HCT116 (cell line): Measurements from ENCODE around the gene CEP152. TPM values are rescaled to one million over a fixed set of nuclear protein-coding genes. Genes with fewer than 3 reads are reported as not detected.

Experiments
- ATAC-seq: fragments of 200-7000 bp; cut with Tn5 transposase; 2 replicates; pipeline ENCODE4 v1.9.1; 2020; ENCODE audit warnings: mild to moderate bottlenecking, moderate library complexity
- BruUV-seq: library from RNA; stranded (reverse); fragments of 400-500 nt; replicated peaks from 2 replicates; lab custom pipeline; 2021; lab: Mats Ljungman, UMichigan
- CTCF ChIA-PET: fragments of 300-600 bp; sonication (Branson Sonifier 250); formaldehyde crosslinking; loops from one replicate; lab custom pipeline; 2021; ENCODE audit warnings: antibody characterized with exemption; lab: Charles Lee
- POLR2A ChIA-PET: fragments of 300-600, 350-600 bp; sonication (Branson Sonifier 250); formaldehyde crosslinking; loops from one replicate; lab custom pipeline; 2021; ENCODE audit warnings: antibody characterized with exemption; lab: Charles Lee
- RAD21 ChIA-PET, 2 experiments: fragments of 300-600 bp; sonication (Branson Sonifier 250); formaldehyde crosslinking; loops; one replicate each; lab custom pipeline; 2023; ENCODE audit warnings: low total read pairs in 2 of 2; ENCODE audit not compliant: uncharacterized antibody in 2 of 2, unreplicated experiment in 2 of 2, low non-redundant PET in 1 of 2; lab: Charles Lee
- DNase-seq: peaks from one replicate; pipeline ENCODE4 v3.0.0-alpha.2; 2010; ENCODE audit warnings: low read depth, low spot score
- H2AFZ ChIP-seq: fragments of 200-600 bp; shearing (Covaris generic), sonication (generic); 2 replicates; pipeline ENCODE4 v1.6.1; 2017; ENCODE audit warnings: low read depth, mixed run types, mixed read lengths, antibody characterized with exemption, low read length; ENCODE audit not compliant: poor library complexity, severe bottlenecking
- H3K27ac ChIP-seq: 2 replicates; pipeline ENCODE4 v1.5.1; 2012; ENCODE audit warnings: low read depth, low read length
- H3K27me3 ChIP-seq: fragments of 200-600 bp; sonication (generic); 2 replicates; pipeline ENCODE4 v1.6.1; 2016; ENCODE audit warnings: mixed run types, low read length, mixed read lengths; ENCODE audit not compliant: insufficient read depth
- H3K36me3 ChIP-seq, 2 experiments: fragments of 200-500 bp in 1 of 2; fragments of 200-600 bp in 1 of 2; sonication (Bioruptor generic) in 1 of 2; sonication (generic) in 1 of 2; 2 replicates each; pipeline versions ENCODE4 v1.5.1 to v1.6.1; 2014 to 2016; ENCODE audit warnings: low read length in 2 of 2, inconsistent platforms in 1 of 2, mixed read lengths in 1 of 2, mixed run types in 1 of 2; ENCODE audit not compliant: insufficient read depth in 2 of 2, control insufficient read depth in 1 of 2
- H3K4me1 ChIP-seq, 2 experiments: fragments of 200-600 bp in 1 of 2; sonication (generic) in 1 of 2; 2 replicates each; pipeline versions ENCODE4 v1.5.1 to v1.6.1; 2012 to 2017; ENCODE audit warnings: low read length in 2 of 2, inconsistent platforms in 1 of 2, mild to moderate bottlenecking in 1 of 2, mixed read lengths in 1 of 2, mixed run types in 1 of 2, moderate library complexity in 1 of 2; ENCODE audit not compliant: insufficient read depth in 2 of 2, control insufficient read depth in 1 of 2
- H3K4me2 ChIP-seq: fragments of 200-600 bp; sonication (generic); 2 replicates; pipeline ENCODE4 v1.6.1; 2017; ENCODE audit warnings: mixed run types, low read length, mixed read lengths
- H3K4me3 ChIP-seq, 2 experiments: fragments of 200-600 bp in 1 of 2; sonication (generic) in 1 of 2; replicated peaks in 1 of 2; 2 replicates each; pipeline ENCODE4 v1.5.1; 2011 to 2016; ENCODE audit warnings: low read length in 2 of 2, control low read depth in 1 of 2, low read depth in 1 of 2, mild to moderate bottlenecking in 1 of 2, mixed read lengths in 1 of 2, mixed run types in 1 of 2
- H3K79me2 ChIP-seq: fragments of 200-600 bp; sonication (generic); 2 replicates; pipeline ENCODE4 v1.6.1; 2017; ENCODE audit warnings: mild to moderate bottlenecking, mixed run types, low read length, moderate library complexity, mixed read lengths; ENCODE audit not compliant: insufficient read depth
- H3K9ac ChIP-seq: fragments of 200-600 bp; sonication (generic); 2 replicates; pipeline ENCODE4 v1.6.1; 2016; ENCODE audit warnings: low read length, mixed read lengths
- H3K9me2 ChIP-seq: fragments of 200-600 bp; sonication (generic), shearing (Covaris generic); 2 replicates; pipeline ENCODE4 v1.6.1; 2017; ENCODE audit warnings: mixed run types, mild to moderate bottlenecking, moderate library complexity; ENCODE audit not compliant: insufficient read depth
- H3K9me3 ChIP-seq, 2 experiments: fragments of 200-500 bp in 1 of 2; fragments of 200-600 bp in 1 of 2; sonication (Bioruptor generic) in 1 of 2; sonication (generic) in 1 of 2; 2 replicates each; pipeline ENCODE4 v1.6.1; 2014 to 2017; ENCODE audit warnings: low read length in 2 of 2, mixed read lengths in 2 of 2, inconsistent platforms in 1 of 2, low read depth in 1 of 2, mild to moderate bottlenecking in 1 of 2, mixed run types in 1 of 2, moderate library complexity in 1 of 2; ENCODE audit not compliant: control insufficient read depth in 1 of 2, insufficient read depth in 1 of 2
- H4K20me1 ChIP-seq: fragments of 200-600 bp; sonication (generic), shearing (Covaris generic); 2 replicates; pipeline ENCODE4 v1.6.1; 2017; ENCODE audit warnings: mixed run types, mild to moderate bottlenecking, moderate library complexity; ENCODE audit not compliant: insufficient read depth
- ATF3 ChIP-seq: IDR thresholded peaks from 2 replicates; pipeline ENCODE4 v1.6.1; 2012
- CBX3 ChIP-seq: IDR thresholded peaks from 2 replicates; pipeline ENCODE4 v1.6.1; 2012; ENCODE audit warnings: low read depth
- EGR1 ChIP-seq: IDR thresholded peaks from 2 replicates; pipeline ENCODE4 v1.6.1; 2012; ENCODE audit warnings: low read depth
- POLR2AphosphoS5 ChIP-seq: IDR thresholded peaks from 2 replicates; pipeline ENCODE4 v1.6.1; 2011; ENCODE audit warnings: mild to moderate bottlenecking, low read depth, low read length, moderate library complexity
- RAD21 ChIP-seq: IDR thresholded peaks from 2 replicates; pipeline ENCODE4 v1.6.1; 2012; ENCODE audit warnings: low read depth, mild to moderate bottlenecking
- REST ChIP-seq: IDR thresholded peaks from 2 replicates; pipeline ENCODE4 v1.6.1; 2012; ENCODE audit warnings: low read depth
- SP1 ChIP-seq: IDR thresholded peaks from 2 replicates; pipeline ENCODE4 v1.6.1; 2012; ENCODE audit warnings: low read depth
- TCF7L2 ChIP-seq: IDR thresholded peaks from 2 replicates; pipeline ENCODE4 v1.7.0; 2011; ENCODE audit warnings: borderline replicate concordance, inconsistent platforms; ENCODE audit not compliant: insufficient read depth, insufficient read length; ENCODE audit errors: extremely low read depth
- ZBTB33 ChIP-seq: IDR thresholded peaks from 2 replicates; pipeline ENCODE4 v1.6.1; 2011; ENCODE audit warnings: mild to moderate bottlenecking, low read length, moderate library complexity; ENCODE audit not compliant: insufficient replicate concordance; ENCODE audit errors: extremely low read depth
- ZFX ChIP-seq: fragments of 450-650 bp; IDR thresholded peaks from 2 replicates; pipeline ENCODE4 v1.6.1; 2017
- intact Hi-C: fragments of 100-400 bp; cut with micrococcal nuclease; formaldehyde crosslinking; loops from 2 replicates; pipeline ENCODE4 v1.10.0; 2022
- total RNA-seq: library from RNA; stranded (reverse); gene quantifications from one replicate; pipeline ENCODE4 v1.2.1, GENCODE V29; 2021; ENCODE audit not compliant: unreplicated experiment

CEP152 gene
- total RNA-seq, 1 experiment from 2014 or later: 19.7 TPM

GRCh38 chr15:48695088-48695826 lies 115.6 kb downstream of the CEP152 start (continued):
- TF ChIP-seq REST (no peak), ATF3 (no peak), POLR2AphosphoS5 (no peak), EGR1 (no peak), ZBTB33 (no peak)

GRCh38 chr15:48693484-48693883 lies 117.4 kb downstream of the CEP152 start:
- RAD21 ChIA-PET: no interaction called here
- BruUV-seq: no TSS peak
- DNase-seq: no peak
- no peak for ATAC-seq
- TF ChIP-seq TCF7L2 (no peak), ZFX (no peak), CBX3 (no peak), RAD21 (no peak), ATF3 (no peak), SP1 (no peak)
- Histone ChIP-seq H3K9me3 (no peaks in the 10 kb centered on the region), H3K27ac (no peak overlapping the region), H3K79me2 (no peaks in the 10 kb centered on the region), H4K20me1 (no peaks in the 10 kb centered on the region), H3K27me3 (no peaks in the 10 kb centered on the region), H3K9me2 (no peaks in the 10 kb centered on the region), H3K4me2 (no peak overlapping the region), H3K4me1 (no peaks in the 10 kb centered on the region), H3K36me3 (no peaks in the 10 kb centered on the region), H2AFZ (no peak overlapping the region), H3K4me3 (no peak overlapping the region), H3K9ac (no peak overlapping the region)
- CTCF ChIA-PET: no interaction called here
- POLR2A ChIA-PET: no interaction called here
- intact Hi-C loops: no loop called here
